GM12878 (cell line): ENCODE measurements around the gene SLC38A9. TPM values are rescaled to one million over a fixed set of nuclear protein-coding genes. Genes with fewer than 3 reads are reported as not detected.
"Not testable (repeated sequence)": the region's sequence is repeated elsewhere in the genome, so short reads cannot be mapped to it uniquely, and the experiment has no call there.

Experiments used
- ATAC-seq: fragments of 200-7000 bp; cut with Tn5 transposase; 3 replicates; pipeline ENCODE4 v1.9.1; 2020; ENCODE audit warnings: mild to moderate bottlenecking, moderate library complexity
- BruUV-seq: library from RNA; stranded (reverse); fragments of 400-500 nt; replicated peaks from 2 replicates; lab custom pipeline; 2021; lab: Mats Ljungman, UMichigan
- CTCF ChIA-PET: fragments of 300-600 bp; sonication (Branson Sonifier 250); formaldehyde crosslinking; extraction: SDS; loops from one replicate; lab custom pipeline; 2021; ENCODE audit warnings: inconsistent platforms; lab: Yijun Ruan, JAX
- POLR2A ChIA-PET: fragments of 350-600 bp; formaldehyde crosslinking; extraction: SDS; loops from one replicate; lab custom pipeline; 2021; ENCODE audit warnings: inconsistent platforms; lab: Charles Lee
- RAD21 ChIA-PET: fragments of 300-600 bp; sonication (Branson Sonifier 250); formaldehyde crosslinking; loops from one replicate; lab custom pipeline; 2023; ENCODE audit warnings: antibody characterized with exemption; ENCODE audit not compliant: unreplicated experiment; lab: Charles Lee
- SMC1A ChIA-PET: fragments of 300-600 bp; sonication (Branson Sonifier 250); formaldehyde crosslinking; loops from one replicate; lab custom pipeline; 2023; ENCODE audit not compliant: unreplicated experiment, uncharacterized antibody; lab: Charles Lee
- DNase-seq: peaks from one replicate; pipeline ENCODE4 v3.0.0-alpha.2; 2011; ENCODE audit warnings: low read depth, low spot score
- FAIRE-seq: peaks from 3 replicates; lab custom pipeline; 2011; peaks lifted over from hg19 to GRCh38; lab: Jason Lieb, UNC
- H2AFZ ChIP-seq: 2 replicates; pipeline ENCODE4 v1.6.0; 2011; ENCODE audit warnings: low read depth, low read length, control low read depth; ENCODE audit not compliant: control insufficient read depth
- H3K27ac ChIP-seq: 2 replicates; pipeline ENCODE4 v1.5.1; 2011; ENCODE audit warnings: control low read depth; ENCODE audit not compliant: control insufficient read depth, insufficient read depth
- H3K27me3 ChIP-seq, 2 experiments: replicated peaks in 1 of 2; 2 replicates each; pipeline versions ENCODE4 v1.6.0 to v1.6.1; 2011; ENCODE audit warnings: low read length in 1 of 2; ENCODE audit not compliant: control insufficient read depth in 2 of 2, insufficient read depth in 2 of 2
- H3K36me3 ChIP-seq, 2 experiments: 2 replicates each; pipeline ENCODE4 v1.5.1; 2011; ENCODE audit warnings: low read length in 1 of 2; ENCODE audit not compliant: control insufficient read depth in 2 of 2, insufficient read depth in 2 of 2
- H3K4me1 ChIP-seq: 2 replicates; pipeline ENCODE4 v1.6.1; 2011; ENCODE audit warnings: mild to moderate bottlenecking, low read length, moderate library complexity, mixed read lengths; ENCODE audit not compliant: control insufficient read depth, insufficient read depth
- H3K4me2 ChIP-seq: 2 replicates; pipeline ENCODE4 v1.6.0; 2011; ENCODE audit warnings: control low read depth; ENCODE audit not compliant: control insufficient read depth, insufficient read depth
- H3K4me3 ChIP-seq: fragments of 200-600 bp; sonication (generic); 2 replicates; pipeline ENCODE4 v1.5.1; 2016
- H3K79me2 ChIP-seq: 2 replicates; pipeline ENCODE4 v1.6.0; 2011; ENCODE audit warnings: low read length; ENCODE audit not compliant: control insufficient read depth, insufficient read depth
- H3K9ac ChIP-seq: 2 replicates; pipeline ENCODE4 v1.8.0; 2011; ENCODE audit warnings: low read length, control low read depth, mixed read lengths; ENCODE audit not compliant: control insufficient read depth, insufficient read depth
- H3K9me3 ChIP-seq: replicated peaks from 3 replicates; pipeline ENCODE4 v1.5.1; 2011; ENCODE audit warnings: mild to moderate bottlenecking, low read length; ENCODE audit not compliant: control insufficient read depth, insufficient read depth
- H4K20me1 ChIP-seq: 2 replicates; pipeline ENCODE4 v1.6.0; 2011; ENCODE audit not compliant: control insufficient read depth, insufficient read depth
- CHD1 ChIP-seq: IDR thresholded peaks from 2 replicates; pipeline ENCODE4 v1.6.1; 2012; ENCODE audit warnings: low read depth, low read length, improper control_type of control experiment
- JUNB ChIP-seq: IDR thresholded peaks from 2 replicates; pipeline ENCODE4 v1.6.1; 2016; ENCODE audit warnings: antibody characterized with exemption, mild to moderate bottlenecking
- JUND ChIP-seq: IDR thresholded peaks from 2 replicates; pipeline ENCODE4 v1.6.1; 2012; ENCODE audit warnings: low read depth, mild to moderate bottlenecking, low read length, improper control_type of control experiment, moderate library complexity
- KDM1A ChIP-seq: fragments of 200-600 bp; sonication (generic); IDR thresholded peaks from 2 replicates; pipeline ENCODE4 v1.6.1; 2016; ENCODE audit warnings: borderline replicate concordance
- MEF2A ChIP-seq: IDR thresholded peaks from 2 replicates; pipeline ENCODE4 v1.6.1; 2011; ENCODE audit warnings: low read depth, mild to moderate bottlenecking, low read length, moderate library complexity; ENCODE audit not compliant: insufficient read depth
- NFXL1 ChIP-seq: fragments of 450-650 bp; IDR thresholded peaks from 2 replicates; pipeline ENCODE4 v1.6.1; 2017; ENCODE audit warnings: antibody characterized with exemption, mild to moderate bottlenecking, borderline replicate concordance
- PAX8 ChIP-seq: fragments of 450-650 bp; IDR thresholded peaks from 2 replicates; pipeline ENCODE4 v1.6.1; 2017; ENCODE audit warnings: mild to moderate bottlenecking, moderate library complexity
- RAD51 ChIP-seq: fragments of 450-650 bp; IDR thresholded peaks from 2 replicates; pipeline ENCODE4 v1.6.1; 2016; ENCODE audit warnings: moderate library complexity, mild to moderate bottlenecking, inconsistent platforms
- STAT3 ChIP-seq: IDR thresholded peaks from 2 replicates; pipeline ENCODE4 v1.6.1; 2011; ENCODE audit warnings: low read depth, low read length, improper control_type of control experiment
- whole genome bisulfite sequencing: methylation state at CpG from one replicate; pipeline ENCODE4 v1.1.6; 2016; ENCODE audit warnings: low lambda C conversion rate; ENCODE audit not compliant: insufficient replicate concordance, insufficient coverage; ENCODE audit errors: missing lambda C conversion rate; 5-methylcytosine and 5-hydroxymethylcytosine counted together
- in situ Hi-C: fragments of 300-500 bp; cut with MboI; formaldehyde crosslinking; loops from 9 replicates; pipeline ENCODE4 v1.14.3; 2018; ENCODE audit warnings: mixed read lengths
- intact Hi-C: fragments of 100-400 bp; cut with micrococcal nuclease; formaldehyde crosslinking; loops from one replicate; pipeline ENCODE4 v1.14.2; 2022; ENCODE audit not compliant: unreplicated experiment
- polyA plus RNA-seq, 11 experiments: library from polyadenylated mRNA; depleted of rRNA in 4 of 11; unstranded in 6 of 11; stranded (reverse) in 5 of 11; fragments of >200 nt; fragmentation: Nextera tagmentation in 4 of 11; fragmentation: Illumina TruSeq in 1 of 11; extraction: Ambion mirVana in 4 of 11; extraction: Trizol in 1 of 11; gene quantifications; 1 replicate in 1 of 11; 2 replicates in 10 of 11; pipeline versions ENCODE4 v1.2.1 to v1.2.3, GENCODE V29; 2011 to 2016; ENCODE audit warnings: inconsistent platforms in 2 of 11, missing spikeins in 2 of 11, low read depth in 1 of 11
- total RNA-seq, 4 experiments: library from RNA; depleted of rRNA in 3 of 4; stranded (reverse); fragments of >200 nt in 3 of 4; fragmentation: Illumina TruSeq in 1 of 4; extraction: Trizol in 1 of 4; gene quantifications; 2 replicates each; pipeline versions ENCODE4 v1.2.1 to v1.2.3, GENCODE V29; 2013 to 2021
- TF ChIP-seq, protein P1 (sequence below): fragments of 450-650 bp; IDR thresholded peaks from 2 replicates; pipeline ENCODE4 v1.6.1; 2017; ENCODE audit warnings: mild to moderate bottlenecking, moderate library complexity
- TF ChIP-seq, protein P2 (sequence below): IDR thresholded peaks from 2 replicates; pipeline ENCODE4 v1.6.1; 2012; ENCODE audit warnings: mild to moderate bottlenecking, low read depth, low read length
- TF ChIP-seq, protein P3 (sequence below): fragments of 450-650 bp; IDR thresholded peaks from 2 replicates; pipeline ENCODE4 v1.6.1; 2014; ENCODE audit warnings: mild to moderate bottlenecking
- TF ChIP-seq, protein P4 (sequence below): fragments of 150-350 bp; IDR thresholded peaks from 2 replicates; pipeline ENCODE4 v1.6.1; 2014; ENCODE audit warnings: mild to moderate bottlenecking, low read depth, low read length

SLC38A9 gene
- total and polyA plus RNA-seq, 10 of the 15 experiments (the other 5 are each of a cell fraction or from before 2014, with no cell fraction given) = 8.5 to 35.1 (median 23.0) TPM

DNA sequence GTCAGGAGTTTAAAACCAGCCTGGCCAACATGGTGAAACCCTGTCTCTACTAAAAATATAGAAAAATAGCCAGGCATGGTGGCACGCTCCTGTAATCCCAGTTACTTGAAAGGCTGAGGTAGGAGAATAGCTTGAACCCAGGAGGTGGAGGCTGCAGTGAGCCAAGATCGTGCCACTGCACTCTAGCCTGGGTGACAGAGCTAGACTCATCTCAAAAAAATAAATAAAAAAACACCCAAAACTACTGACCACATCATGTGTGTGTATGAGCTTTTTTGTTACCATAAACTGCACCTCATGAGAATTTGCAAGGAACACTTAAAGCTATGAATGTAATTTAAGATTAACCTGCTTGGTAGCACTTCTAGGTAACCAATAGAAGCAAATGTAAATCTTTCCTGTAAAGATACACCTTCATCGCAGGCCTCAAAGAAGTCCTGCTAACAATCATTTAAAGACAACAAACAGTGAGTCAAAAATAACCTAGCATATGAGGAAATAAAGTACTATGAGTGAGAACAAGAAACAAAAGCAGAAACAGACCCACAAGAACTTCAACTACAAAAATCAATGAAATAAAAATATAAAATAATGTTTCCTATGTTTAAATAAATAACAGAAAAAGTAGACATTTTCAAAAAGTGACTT, 13.0 kb downstream of the SLC38A9 start (continued):
- TF ChIP-seq, protein P1, sequence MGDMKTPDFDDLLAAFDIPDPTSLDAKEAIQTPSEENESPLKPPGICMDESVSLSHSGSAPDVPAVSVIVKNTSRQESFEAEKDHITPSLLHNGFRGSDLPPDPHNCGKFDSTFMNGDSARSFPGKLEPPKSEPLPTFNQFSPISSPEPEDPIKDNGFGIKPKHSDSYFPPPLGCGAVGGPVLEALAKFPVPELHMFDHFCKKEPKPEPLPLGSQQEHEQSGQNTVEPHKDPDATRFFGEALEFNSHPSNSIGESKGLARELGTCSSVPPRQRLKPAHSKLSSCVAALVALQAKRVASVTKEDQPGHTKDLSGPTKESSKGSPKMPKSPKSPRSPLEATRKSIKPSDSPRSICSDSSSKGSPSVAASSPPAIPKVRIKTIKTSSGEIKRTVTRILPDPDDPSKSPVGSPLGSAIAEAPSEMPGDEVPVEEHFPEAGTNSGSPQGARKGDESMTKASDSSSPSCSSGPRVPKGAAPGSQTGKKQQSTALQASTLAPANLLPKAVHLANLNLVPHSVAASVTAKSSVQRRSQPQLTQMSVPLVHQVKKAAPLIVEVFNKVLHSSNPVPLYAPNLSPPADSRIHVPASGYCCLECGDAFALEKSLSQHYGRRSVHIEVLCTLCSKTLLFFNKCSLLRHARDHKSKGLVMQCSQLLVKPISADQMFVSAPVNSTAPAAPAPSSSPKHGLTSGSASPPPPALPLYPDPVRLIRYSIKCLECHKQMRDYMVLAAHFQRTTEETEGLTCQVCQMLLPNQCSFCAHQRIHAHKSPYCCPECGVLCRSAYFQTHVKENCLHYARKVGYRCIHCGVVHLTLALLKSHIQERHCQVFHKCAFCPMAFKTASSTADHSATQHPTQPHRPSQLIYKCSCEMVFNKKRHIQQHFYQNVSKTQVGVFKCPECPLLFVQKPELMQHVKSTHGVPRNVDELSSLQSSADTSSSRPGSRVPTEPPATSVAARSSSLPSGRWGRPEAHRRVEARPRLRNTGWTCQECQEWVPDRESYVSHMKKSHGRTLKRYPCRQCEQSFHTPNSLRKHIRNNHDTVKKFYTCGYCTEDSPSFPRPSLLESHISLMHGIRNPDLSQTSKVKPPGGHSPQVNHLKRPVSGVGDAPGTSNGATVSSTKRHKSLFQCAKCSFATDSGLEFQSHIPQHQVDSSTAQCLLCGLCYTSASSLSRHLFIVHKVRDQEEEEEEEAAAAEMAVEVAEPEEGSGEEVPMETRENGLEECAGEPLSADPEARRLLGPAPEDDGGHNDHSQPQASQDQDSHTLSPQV = no peak
- TF ChIP-seq NFXL1 (no peak), RAD51 (no peak), PAX8 (no peak), STAT3 (no peak), MEF2A (peak; percentile 79; the same call in 1 of the 2 replicates), JUND (no peak), CHD1 (no peak), JUNB (peak; percentile 91), KDM1A (no peak)
- TF ChIP-seq, protein P2, sequence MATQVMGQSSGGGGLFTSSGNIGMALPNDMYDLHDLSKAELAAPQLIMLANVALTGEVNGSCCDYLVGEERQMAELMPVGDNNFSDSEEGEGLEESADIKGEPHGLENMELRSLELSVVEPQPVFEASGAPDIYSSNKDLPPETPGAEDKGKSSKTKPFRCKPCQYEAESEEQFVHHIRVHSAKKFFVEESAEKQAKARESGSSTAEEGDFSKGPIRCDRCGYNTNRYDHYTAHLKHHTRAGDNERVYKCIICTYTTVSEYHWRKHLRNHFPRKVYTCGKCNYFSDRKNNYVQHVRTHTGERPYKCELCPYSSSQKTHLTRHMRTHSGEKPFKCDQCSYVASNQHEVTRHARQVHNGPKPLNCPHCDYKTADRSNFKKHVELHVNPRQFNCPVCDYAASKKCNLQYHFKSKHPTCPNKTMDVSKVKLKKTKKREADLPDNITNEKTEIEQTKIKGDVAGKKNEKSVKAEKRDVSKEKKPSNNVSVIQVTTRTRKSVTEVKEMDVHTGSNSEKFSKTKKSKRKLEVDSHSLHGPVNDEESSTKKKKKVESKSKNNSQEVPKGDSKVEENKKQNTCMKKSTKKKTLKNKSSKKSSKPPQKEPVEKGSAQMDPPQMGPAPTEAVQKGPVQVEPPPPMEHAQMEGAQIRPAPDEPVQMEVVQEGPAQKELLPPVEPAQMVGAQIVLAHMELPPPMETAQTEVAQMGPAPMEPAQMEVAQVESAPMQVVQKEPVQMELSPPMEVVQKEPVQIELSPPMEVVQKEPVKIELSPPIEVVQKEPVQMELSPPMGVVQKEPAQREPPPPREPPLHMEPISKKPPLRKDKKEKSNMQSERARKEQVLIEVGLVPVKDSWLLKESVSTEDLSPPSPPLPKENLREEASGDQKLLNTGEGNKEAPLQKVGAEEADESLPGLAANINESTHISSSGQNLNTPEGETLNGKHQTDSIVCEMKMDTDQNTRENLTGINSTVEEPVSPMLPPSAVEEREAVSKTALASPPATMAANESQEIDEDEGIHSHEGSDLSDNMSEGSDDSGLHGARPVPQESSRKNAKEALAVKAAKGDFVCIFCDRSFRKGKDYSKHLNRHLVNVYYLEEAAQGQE = no peak
- TF ChIP-seq, protein P3, sequence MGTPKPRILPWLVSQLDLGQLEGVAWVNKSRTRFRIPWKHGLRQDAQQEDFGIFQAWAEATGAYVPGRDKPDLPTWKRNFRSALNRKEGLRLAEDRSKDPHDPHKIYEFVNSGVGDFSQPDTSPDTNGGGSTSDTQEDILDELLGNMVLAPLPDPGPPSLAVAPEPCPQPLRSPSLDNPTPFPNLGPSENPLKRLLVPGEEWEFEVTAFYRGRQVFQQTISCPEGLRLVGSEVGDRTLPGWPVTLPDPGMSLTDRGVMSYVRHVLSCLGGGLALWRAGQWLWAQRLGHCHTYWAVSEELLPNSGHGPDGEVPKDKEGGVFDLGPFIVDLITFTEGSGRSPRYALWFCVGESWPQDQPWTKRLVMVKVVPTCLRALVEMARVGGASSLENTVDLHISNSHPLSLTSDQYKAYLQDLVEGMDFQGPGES = no peak
- TF ChIP-seq, protein P4, sequence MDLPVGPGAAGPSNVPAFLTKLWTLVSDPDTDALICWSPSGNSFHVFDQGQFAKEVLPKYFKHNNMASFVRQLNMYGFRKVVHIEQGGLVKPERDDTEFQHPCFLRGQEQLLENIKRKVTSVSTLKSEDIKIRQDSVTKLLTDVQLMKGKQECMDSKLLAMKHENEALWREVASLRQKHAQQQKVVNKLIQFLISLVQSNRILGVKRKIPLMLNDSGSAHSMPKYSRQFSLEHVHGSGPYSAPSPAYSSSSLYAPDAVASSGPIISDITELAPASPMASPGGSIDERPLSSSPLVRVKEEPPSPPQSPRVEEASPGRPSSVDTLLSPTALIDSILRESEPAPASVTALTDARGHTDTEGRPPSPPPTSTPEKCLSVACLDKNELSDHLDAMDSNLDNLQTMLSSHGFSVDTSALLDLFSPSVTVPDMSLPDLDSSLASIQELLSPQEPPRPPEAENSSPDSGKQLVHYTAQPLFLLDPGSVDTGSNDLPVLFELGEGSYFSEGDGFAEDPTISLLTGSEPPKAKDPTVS = no peak

DNA sequence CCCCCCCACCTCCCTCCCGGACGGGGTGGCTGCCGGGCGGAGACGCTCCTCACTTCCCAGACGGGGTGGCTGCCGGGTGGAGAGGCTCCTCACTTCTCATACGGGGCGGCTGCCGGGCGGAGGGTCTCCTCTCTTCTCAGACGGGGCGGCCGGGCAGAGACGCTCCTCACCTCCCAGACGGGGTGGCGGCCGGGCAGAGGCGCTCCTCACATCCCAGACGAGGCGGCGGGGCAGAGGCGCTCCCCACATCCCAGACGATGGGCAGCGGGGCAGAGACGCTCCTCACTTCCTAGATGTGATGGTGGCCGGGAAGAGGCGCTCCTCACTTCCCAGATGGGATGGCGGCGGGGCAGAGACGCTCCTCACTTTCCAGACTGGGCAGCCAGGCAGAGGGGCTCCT, 15.4 kb downstream of the SLC38A9 start:
- ATAC-seq, H3K4me3 ChIP-seq, H3K79me2 ChIP-seq, H3K27ac ChIP-seq, H3K9ac ChIP-seq, H3K27me3 ChIP-seq, H4K20me1 ChIP-seq, CTCF ChIA-PET, FAIRE-seq, H3K36me3 ChIP-seq, in situ Hi-C loops, BruUV-seq, DNase-seq, H3K9me3 ChIP-seq, H2AFZ ChIP-seq, RAD21 ChIA-PET, SMC1A ChIA-PET, H3K4me2 ChIP-seq, POLR2A ChIA-PET, H3K4me1 ChIP-seq: not testable (repeated sequence)
- 93% methylated on average over 9 of the region's 31 CpGs for WGBS
- intact Hi-C loops = loop anchor here (10.0 kb wide), 1 partner anchor 162 kb away; the partner anchor contains the start of gene PLPP1
